DMS 273 (cell line): Measurements from ENCODE around the gene ZNF385B.

ENCODE experiments used
- DNase-seq: peaks from one replicate; lab custom pipeline; 2025; ENCODE audit not compliant: unreplicated experiment; lab: John Stamatoyannopoulos, UW

ZNF385B gene

GRCh38 chr2:179856205-179856604, 5.2 kb downstream of the ZNF385B start:
- DNase-seq = peak; percentile 9

- DNase-seq = no peak
Measured at GRCh38 chr2:179855673-179856072, 5.7 kb downstream of the ZNF385B start.

GRCh38 chr2:179854891-179855290, 6.5 kb downstream of the ZNF385B start:
- no peak for DNase-seq

- no peak for DNase-seq
Measured at GRCh38 chr2:179853108-179853507, 8.3 kb downstream of the ZNF385B start.

GRCh38 chr2:179850188-179850587, 11.2 kb downstream of the ZNF385B start:
- no peak for DNase-seq

GRCh38 chr2:179849719-179850118, 11.7 kb downstream of the ZNF385B start:
- no peak for DNase-seq

- DNase-seq = no peak
Measured at GRCh38 chr2:179843541-179843940, 17.9 kb downstream of the ZNF385B start.

GRCh38 chr2:179842498-179843153, 18.8 kb downstream of the ZNF385B start:
- peak; percentile 67 for DNase-seq

GRCh38 chr2:179840840-179841239, 20.6 kb downstream of the ZNF385B start:
- DNase-seq = no peak

- DNase-seq = no peak
Measured at GRCh38 chr2:179837408-179837807, 24.0 kb downstream of the ZNF385B start.

GRCh38 chr2:179830043-179830787, 31.2 kb downstream of the ZNF385B start:
- DNase-seq = no peak

- no peak for DNase-seq
Measured at GRCh38 chr2:179826297-179826696, 35.1 kb downstream of the ZNF385B start.

- no peak for DNase-seq
Measured at GRCh38 chr2:179825494-179825893, 35.9 kb downstream of the ZNF385B start.

GRCh38 chr2:179824961-179825360, 36.5 kb downstream of the ZNF385B start:
- DNase-seq = no peak

GRCh38 chr2:179822540-179822939, 38.9 kb downstream of the ZNF385B start:
- DNase-seq = no peak

GRCh38 chr2:179818546-179818945, 42.9 kb downstream of the ZNF385B start:
- no peak for DNase-seq

GRCh38 chr2:179817181-179817841, 44.1 kb downstream of the ZNF385B start:
- DNase-seq = no peak

GRCh38 chr2:179814050-179814449, 47.4 kb downstream of the ZNF385B start:
- DNase-seq = no peak

GRCh38 chr2:179812501-179812900, 48.9 kb downstream of the ZNF385B start:
- no peak for DNase-seq

- DNase-seq = no peak
Measured at GRCh38 chr2:179811042-179811441, 50.4 kb downstream of the ZNF385B start.

GRCh38 chr2:179809606-179810005, 51.8 kb downstream of the ZNF385B start:
- DNase-seq = no peak

GRCh38 chr2:179805001-179805400, 56.4 kb downstream of the ZNF385B start:
- DNase-seq = peak; percentile 93
